ENCODE measurements around the gene PCDHB14. TPM values are rescaled to one million over a fixed set of nuclear protein-coding genes. Genes with fewer than 3 reads are reported as not detected.

The PCDHB14 gene
- total RNA-seq, 1 donor = under 0.01 TPM

DNA sequence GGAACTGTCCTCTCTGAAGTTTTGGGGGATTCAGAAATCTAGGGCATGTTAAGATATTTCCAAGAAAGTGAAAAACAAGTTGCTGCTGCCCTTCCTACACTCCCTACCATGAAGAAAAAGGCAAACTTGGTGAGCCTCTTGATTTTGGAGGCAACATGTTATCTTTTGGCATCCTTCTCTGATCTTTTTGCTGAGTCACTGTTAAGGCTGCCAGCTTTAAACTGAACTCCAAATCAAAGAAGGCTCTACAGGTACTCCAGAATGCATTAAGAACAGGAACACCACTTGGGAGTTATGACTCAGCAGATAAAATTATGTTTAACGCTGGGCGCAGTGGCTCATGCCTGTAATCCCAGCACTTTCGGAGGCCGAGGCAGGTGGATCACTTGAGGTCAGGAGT is 46.1 kb downstream of the PCDHB14 start:
- no peak for DNase-seq (ENCODE audit: low read depth in 2 of 3, low spot score in 2 of 3)

DNA sequence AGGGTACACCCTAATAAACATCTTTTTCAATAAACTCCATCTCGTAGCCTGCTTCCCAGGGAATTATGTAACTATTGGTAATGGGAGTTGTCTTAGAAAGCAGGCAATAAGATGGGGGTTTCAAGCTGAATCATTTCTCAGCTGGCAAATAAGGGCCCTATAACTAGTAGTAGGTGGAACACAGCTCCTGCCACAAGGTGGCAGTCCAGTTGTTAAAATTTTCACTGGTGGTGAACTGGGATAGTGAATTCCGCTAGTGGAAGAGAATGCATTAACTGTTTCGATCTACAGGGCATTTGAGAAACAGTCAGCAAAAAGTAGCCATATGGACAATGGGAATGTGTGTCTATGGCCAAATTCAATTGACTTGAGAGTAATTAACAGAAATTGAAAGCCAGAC is 49.8 kb downstream of the PCDHB14 start:
- DNase-seq (ENCODE audit: low read depth in 2 of 3, low spot score in 2 of 3) = no peak

Other genes with a start within 250 kb of the PCDHB14 start
- gene PCDHB1, start 172.0 kb upstream of the PCDHB14 start, total RNA-seq = under 0.01 TPM
- 0.27 TPM for gene PCDHB2, start 128.7 kb upstream of the PCDHB14 start, total RNA-seq
- gene PCDHB3, start 122.9 kb upstream of the PCDHB14 start, total RNA-seq = under 0.01 TPM
- gene PCDHB4, start 101.5 kb upstream of the PCDHB14 start, total RNA-seq = under 0.01 TPM
- under 0.01 TPM for gene PCDHB5, start 88.1 kb upstream of the PCDHB14 start, total RNA-seq
- gene PCDHB6, start 73.3 kb upstream of the PCDHB14 start, total RNA-seq = not detected
- gene PCDHB7, start 50.7 kb upstream of the PCDHB14 start, total RNA-seq = under 0.01 TPM
- gene PCDHB8, start 45.6 kb upstream of the PCDHB14 start, total RNA-seq = not detected
- not detected for gene PCDHB16, start 41.0 kb upstream of the PCDHB14 start, total RNA-seq
- gene PCDHB9, start 36.2 kb upstream of the PCDHB14 start, total RNA-seq = not detected
- under 0.01 TPM for gene PCDHB10, start 31.0 kb upstream of the PCDHB14 start, total RNA-seq
- 0.27 TPM for gene PCDHB11, start 23.7 kb upstream of the PCDHB14 start, total RNA-seq
- gene PCDHB12, start 14.6 kb upstream of the PCDHB14 start, total RNA-seq = not detected
- gene PCDHB13, start 9.4 kb upstream of the PCDHB14 start, total RNA-seq = under 0.01 TPM
- gene PCDHB15, start 22.1 kb downstream of the PCDHB14 start, total RNA-seq = under 0.01 TPM
- gene SLC25A2, start 80.7 kb downstream of the PCDHB14 start, total RNA-seq = 0.54 TPM
- gene TAF7, start 97.4 kb downstream of the PCDHB14 start, total RNA-seq = 45.0 TPM
- gene PCDHGA1, start 107.2 kb downstream of the PCDHB14 start, total RNA-seq = under 0.01 TPM
- 0.27 TPM for gene PCDHGA2, start 115.4 kb downstream of the PCDHB14 start, total RNA-seq
- 0.54 TPM for gene PCDHGA3, start 120.5 kb downstream of the PCDHB14 start, total RNA-seq
- gene PCDHGB1, start 126.8 kb downstream of the PCDHB14 start, total RNA-seq = 0.27 TPM
- gene PCDHGA4, start 131.7 kb downstream of the PCDHB14 start, total RNA-seq = 0.81 TPM
- gene PCDHGB2, start 136.7 kb downstream of the PCDHB14 start, total RNA-seq = 2.4 TPM
- 1.1 TPM for gene PCDHGA5, start 140.8 kb downstream of the PCDHB14 start, total RNA-seq
- 3.5 TPM for gene PCDHGB3, start 146.9 kb downstream of the PCDHB14 start, total RNA-seq
- 1.9 TPM for gene PCDHGA6, start 150.5 kb downstream of the PCDHB14 start, total RNA-seq
- gene PCDHGA7, start 159.4 kb downstream of the PCDHB14 start, total RNA-seq = 0.81 TPM
- 1.6 TPM for gene PCDHGB4, start 164.4 kb downstream of the PCDHB14 start, total RNA-seq
- gene PCDHGA8, start 169.3 kb downstream of the PCDHB14 start, total RNA-seq = 0.54 TPM
- 2.4 TPM for gene PCDHGB5, start 174.6 kb downstream of the PCDHB14 start, total RNA-seq
- gene PCDHGA9, start 179.4 kb downstream of the PCDHB14 start, total RNA-seq = 1.1 TPM
- 0.81 TPM for gene PCDHGB6, start 184.7 kb downstream of the PCDHB14 start, total RNA-seq
- 1.1 TPM for gene PCDHGA10, start 189.6 kb downstream of the PCDHB14 start, total RNA-seq
- gene PCDHGB7, start 194.3 kb downstream of the PCDHB14 start, total RNA-seq = 2.2 TPM
- 1.3 TPM for gene PCDHGA11, start 197.7 kb downstream of the PCDHB14 start, total RNA-seq
- 2.2 TPM for gene PCDHGA12, start 207.2 kb downstream of the PCDHB14 start, total RNA-seq